GM18508 (cell line): ENCODE data around the gene TIMM17A.
"Not testable (repeated sequence)": the region's sequence is repeated elsewhere in the genome, so short reads cannot be mapped to it uniquely, and the experiment has no call there.

Experiments
- ATAC-seq: cut with Tn5 transposase; IDR thresholded peaks from one replicate; pipeline ENCODE4 v1.9.1; 2021; ENCODE audit warnings: moderate number of reproducible peaks; ENCODE audit not compliant: insufficient read depth, unreplicated experiment

The TIMM17A gene

DNA sequence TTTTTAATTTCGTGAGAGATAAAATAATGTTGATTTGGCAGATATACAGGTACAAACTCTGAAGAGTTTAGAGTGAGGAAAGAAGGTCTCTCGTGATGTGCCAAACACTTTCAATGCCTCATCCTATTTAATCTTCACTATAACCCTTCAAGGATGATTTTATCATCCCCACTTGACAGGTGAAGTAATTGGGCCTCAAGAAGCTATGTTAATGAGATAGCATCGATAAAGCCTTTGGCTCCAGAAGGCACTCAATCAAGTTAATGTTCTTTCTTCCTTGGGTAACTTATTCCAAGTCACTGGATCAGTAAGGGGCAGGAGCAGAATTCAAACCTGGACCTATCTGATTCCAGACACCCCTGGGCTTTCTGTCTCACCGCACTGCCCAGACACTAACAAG, 16.2 kb upstream of the TIMM17A start:
- ATAC-seq = no peak

DNA sequence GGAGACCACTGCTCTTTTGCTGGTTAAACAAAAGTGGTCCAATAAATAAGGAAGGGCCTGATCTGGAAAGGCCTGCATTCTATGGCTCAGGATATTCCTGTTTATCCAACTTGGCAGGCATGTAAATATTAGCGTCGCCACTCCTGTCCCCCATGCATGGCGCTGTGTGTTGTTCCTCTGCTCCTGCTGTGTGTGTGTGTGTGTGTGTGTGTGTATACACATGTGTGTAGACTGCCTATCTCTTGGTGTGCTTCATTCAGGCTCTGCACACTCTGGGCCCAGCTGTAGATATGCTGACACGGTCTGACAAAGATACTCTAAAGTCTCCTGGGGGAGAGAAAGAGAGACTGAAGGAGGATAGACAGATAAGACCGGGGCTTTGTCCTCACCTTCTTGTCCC, 15.7 kb upstream of the TIMM17A start:
- ATAC-seq = no peak

DNA sequence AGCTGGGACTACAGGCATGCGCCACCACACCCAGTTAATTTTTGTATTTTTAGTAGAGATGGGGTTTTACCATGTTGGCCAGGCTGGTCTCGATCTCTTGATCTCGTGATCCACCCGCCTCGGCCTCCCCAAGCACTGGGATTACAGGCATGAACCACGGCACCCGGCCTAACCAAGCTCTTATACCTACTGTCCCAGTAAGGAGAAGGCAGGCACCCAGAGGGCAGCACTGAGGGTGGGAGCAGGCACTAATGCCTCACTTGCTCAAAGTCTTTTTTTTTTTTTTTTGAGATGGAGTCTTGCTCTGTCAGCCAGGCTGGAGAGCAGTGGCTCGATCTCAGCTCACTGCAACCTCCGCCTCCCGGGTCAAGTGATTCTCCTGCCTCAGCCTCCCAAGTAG, 15.0 kb upstream of the TIMM17A start:
- not testable (repeated sequence) for ATAC-seq

DNA sequence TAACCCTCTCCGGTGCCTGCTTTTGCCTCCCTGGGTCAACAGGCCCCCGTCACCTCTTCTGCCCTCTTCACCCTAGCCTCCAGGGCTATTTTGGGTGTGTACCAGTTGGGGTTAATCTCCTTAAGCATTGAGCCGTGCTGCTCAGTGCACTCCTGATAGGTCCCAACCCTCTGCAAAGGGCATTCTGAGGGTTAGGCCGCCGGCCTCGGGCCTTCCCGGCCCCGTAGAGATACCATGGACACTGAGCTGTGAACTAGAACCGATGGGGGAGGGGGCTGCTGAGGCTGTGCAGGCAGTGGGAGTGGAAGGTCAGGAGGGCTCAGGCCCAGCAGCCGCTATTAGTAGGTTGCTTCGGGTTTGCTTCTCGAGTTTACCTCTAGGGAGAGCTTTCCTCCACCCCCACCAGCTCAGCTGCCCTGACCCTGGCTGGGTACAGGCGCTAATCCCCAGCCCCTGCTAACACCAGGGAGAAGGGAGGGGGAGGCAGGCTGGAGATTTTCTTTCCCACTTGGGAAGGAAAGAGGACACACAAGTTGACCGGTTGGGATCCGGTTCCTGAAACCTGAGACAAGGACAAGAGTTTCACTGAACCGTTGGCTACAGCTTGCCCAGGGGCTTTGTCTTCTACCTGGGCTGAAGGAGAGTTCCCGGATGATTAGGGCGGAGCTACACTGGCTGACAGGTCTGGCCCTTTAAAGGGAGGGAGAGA, 13.7 kb upstream of the TIMM17A start:
- ATAC-seq = no peak

DNA sequence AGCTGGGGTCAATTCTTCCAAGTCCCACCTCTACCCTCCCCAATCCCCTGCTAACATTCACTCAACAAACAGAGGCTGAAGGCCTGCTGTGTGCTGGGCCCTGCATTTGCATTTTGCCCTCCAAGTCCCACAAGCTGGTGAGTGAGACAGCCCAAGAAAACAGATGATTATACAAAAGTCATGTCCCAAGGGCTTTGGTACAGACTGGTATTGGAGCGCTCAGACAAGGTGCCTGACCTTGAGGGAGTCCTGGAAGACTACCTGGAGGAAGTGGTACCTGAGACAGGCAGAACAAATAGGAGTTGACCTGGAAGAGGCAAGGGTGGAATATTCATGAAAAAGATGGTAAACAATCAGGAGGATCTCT, 13.2 kb upstream of the TIMM17A start:
- ATAC-seq = no peak

DNA sequence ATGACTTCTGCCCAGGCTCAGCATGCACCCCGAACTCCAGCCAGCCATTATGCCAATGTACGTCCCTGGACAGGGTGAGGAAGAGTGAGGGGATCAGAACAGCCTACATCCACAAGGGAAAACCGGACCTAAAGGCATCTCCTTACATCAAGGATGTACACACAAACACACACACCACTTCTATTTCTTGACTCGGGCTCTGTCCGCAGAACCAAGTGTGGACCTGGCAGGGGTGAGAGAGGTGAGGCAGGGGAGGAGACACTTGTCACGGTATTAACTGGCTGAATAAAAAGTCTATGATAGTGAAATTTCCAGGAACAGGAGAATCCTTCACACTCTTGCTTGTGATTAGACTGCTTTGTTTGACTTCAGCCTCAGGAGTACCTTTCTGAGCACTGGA, 11.3 kb upstream of the TIMM17A start:
- ATAC-seq = no peak

DNA sequence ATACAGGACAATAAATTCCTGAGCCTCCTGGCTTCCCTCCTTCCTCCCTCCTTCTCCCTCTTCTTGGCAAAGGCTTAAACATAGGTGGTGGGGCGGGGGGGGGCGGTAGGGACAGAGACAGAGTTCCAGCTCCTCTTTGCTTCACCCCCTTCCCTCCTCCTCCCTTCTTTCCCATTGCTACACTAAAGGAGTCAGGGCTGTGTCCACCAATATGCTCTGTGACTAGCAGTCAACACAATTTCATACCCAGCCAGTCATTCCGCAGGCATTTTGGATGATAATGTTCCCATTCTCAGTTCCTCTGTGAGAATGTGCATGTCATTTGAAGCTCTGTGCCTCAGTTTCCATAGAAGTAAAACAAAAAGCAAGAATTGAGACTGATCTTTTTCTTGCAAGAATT, 10.7 kb upstream of the TIMM17A start:
- ATAC-seq = no peak

DNA sequence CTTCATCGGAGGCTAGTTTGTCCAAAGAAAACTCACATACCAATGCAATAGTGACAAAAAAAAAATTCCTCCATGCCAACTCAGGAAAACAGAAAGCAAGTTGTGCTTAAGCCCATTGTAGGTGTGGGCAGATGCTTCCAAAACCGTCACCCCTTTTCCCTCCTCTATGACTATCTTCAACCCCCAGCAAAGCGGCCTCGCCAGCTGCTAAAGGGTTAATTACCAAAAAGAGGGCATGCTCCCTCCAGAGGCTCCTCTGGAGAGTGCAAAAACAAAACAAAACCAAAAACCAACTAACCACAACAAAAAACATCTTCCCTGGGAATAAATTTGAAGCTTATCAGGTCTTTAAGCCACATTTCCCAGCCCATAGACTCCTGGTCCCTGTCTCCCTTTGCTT, 10.1 kb upstream of the TIMM17A start:
- no peak for ATAC-seq

DNA sequence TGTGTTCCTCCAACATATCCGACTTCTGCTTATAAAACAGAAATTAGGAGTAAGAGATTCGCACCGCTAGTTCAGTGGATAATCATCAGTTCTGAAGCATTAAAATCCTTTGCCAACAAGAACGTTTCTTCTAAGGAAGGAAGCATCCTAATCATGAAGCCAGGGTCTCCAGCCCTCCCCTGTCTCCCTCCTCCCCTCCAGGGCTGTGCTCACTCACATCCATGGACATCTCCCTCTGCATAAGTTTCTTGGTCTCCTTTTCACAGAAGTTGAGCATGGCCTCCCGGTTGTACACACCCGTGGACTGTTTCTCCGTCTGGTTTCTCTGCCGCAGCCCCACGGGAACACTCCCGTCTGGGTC, 9.5 kb upstream of the TIMM17A start:
- ATAC-seq = no peak

DNA sequence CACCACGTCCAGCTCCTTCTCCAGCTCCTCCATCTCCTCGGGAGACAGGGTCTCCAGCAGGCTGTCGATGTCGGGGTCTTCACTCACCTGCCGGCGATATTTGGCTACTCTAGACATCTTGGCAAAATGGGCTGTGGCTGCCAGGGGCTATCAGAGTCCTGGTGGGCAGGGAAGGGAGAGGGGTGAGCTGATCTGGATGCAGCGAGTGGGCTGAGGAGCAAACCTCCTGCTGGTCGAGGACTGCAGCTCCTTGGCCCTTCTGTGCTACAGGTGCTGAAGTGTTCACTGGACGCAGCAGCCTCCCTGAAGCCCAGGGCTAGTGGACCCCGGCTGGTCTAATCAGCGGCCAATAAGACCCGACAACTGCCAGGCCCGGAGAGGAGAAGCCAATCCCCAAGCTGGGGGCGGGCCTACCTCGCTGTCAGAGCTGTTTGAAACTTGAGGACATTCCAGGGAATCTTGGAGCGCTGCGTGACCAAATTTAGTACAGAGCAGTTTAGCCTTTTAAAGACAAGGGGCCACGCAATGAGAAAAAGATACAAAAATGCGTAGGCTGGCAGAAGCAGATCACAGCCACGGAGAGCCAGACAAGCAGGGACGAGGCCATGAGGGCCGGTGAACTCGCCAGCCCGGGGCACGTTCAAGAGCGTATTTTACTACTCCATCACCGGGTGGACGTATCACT, 8.9 kb upstream of the TIMM17A start, which contains the start of gene LMOD1:
Gene LMOD1, minus strand, starts transcription at position 325 of the 685 bp plus-strand sequence. Its CDS starts 208 bp downstream, at position 117.
- no peak for ATAC-seq

DNA sequence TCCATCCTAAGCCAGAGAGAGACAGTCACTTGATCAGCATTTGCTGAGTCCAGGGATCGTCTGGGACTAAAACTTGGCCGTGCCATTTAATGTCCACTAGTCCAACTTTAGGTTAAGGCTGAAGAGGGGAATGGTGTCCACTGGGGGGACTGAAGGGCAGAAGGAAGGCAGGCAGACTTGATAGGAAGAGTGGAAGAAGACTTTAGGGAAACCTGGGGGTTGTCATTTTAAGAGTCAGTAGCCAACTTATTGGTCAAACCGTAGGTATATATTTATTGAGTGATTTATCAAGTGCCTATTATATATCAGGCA, 7.7 kb upstream of the TIMM17A start:
- no peak for ATAC-seq

DNA sequence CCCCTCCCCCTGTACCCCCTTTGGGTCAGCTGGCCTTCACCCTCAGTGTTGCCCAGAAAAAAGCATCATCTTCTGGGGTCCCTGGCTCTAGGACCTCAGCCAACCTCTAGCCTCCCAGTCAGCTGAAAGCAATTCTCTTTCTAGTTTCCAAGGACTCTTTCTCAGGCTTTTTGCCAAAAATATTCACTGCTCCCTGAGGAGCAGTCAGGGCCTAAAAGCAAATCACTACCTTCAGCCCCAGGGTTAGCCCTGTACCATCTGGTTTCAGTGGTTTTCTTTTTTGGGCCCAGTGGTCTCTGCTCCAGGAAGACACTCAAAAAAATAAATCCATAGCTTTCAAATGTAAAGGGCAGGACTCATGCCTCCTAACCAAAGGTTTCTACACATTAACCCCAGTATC, 5.8 kb upstream of the TIMM17A start:
- ATAC-seq = no peak

DNA sequence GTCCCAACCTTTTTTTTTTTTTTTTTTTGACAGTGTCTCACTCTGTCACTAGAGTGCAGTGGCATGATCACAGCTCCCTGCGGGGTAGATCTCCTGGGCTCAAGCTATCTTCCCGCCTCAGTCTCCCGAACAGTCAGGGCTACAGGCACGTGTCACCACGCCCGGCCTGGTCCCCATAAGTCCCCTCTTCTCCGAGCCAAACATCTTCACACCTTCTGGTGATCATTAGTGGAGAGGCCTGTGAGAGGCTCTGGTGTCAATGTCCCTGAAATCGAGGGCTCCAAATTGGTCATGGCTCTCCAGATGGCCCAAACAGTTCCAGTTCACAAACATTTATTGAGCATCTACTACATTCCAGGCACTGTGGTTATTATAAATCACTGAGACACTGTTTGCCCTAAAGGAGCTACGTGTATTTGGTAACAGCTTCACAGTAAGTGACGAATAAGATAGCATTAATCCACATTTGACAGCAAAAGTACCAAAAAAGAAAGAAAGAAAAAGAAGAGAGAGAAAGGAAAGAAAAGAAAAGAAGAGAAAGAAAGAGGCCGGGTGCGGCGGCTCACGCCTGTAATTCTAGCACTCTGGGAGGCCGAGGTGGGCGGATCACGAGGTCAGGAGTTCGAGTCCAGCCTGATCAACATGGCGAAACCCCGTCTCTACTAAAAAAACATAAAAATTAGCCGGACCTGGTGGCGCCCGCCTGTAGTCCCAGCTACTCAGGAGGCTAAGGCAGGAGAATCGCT, 867 bp upstream of the TIMM17A start:
- no peak for ATAC-seq

DNA sequence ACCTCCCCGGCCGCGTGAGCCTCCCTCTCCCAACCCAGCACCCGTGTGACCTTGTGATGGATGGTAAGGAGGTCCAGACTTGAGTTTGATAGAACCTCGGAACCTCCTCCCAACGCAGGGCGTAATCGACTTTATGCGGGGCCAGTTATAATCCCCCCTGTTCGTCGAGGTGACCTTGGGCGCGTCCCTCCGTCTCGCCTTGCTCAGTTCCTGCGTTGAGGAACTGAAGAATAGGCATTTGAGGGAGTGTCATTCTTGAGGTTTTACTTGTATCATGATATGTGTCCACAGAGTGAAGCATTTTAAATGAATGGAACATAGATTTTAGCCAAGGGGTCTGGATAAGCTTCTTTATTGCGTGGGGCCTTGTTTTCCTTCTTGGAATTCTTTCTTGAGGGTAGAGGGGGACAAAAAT, 433 bp downstream of the TIMM17A start:
- ATAC-seq = no peak

DNA sequence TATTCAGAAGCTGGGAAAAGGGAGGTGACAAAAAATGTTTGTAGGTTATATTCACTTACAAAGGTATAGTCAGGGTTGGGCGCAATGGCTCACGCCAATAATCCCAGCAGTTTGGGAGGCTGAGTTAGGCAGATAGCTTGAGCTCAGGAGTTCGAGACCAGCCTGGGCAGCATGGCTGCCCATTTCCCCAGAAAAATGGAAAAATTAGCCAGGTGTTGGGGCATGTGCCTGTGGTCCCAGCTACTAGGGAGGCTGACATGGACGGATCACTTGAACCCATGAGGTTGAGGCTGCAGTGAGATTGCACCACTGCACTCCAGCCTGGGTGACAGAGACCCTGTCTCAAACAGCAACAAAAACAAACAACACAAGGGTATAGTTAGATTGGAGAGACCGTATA, 3.0 kb downstream of the TIMM17A start:
- no peak for ATAC-seq

DNA sequence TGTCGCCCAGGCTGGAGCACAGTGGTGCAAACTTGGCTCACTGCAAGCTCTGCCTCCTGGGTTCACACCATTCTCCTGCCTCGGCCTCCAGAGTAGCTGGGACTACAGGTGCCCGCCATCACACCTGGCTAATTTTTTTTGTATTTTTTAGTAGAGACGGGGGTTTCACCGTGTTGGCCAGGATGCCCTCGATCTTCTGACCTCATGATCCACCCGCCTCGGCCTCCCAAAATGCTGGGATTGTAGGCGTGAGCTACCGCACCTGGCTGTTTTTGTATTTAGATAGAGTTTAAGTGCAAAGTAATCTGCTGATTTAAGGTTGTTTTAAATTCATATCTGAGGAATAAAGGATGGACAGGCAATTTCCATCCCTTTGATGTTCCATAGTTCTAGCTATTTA, 7.1 kb downstream of the TIMM17A start:
- ATAC-seq = not testable (repeated sequence)

DNA sequence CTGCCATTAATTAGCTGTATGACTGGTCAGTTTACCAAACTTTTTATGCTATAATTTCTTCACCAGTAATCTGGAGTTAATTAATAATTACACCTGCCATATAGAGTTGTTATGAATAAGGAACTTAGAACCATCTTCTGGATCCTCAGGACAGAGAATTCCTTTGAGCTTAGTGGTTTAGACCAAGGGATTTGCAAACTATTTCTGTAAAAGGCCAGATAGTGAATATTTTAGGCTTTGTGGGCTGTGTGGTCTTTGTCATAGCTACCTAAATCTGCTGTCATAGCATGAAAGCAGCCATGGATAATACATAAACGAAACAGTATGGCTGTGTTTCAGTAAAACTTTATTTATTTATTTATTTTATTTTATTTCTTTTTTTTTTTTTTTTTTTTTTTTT, 9.0 kb downstream of the TIMM17A start:
- no peak for ATAC-seq

DNA sequence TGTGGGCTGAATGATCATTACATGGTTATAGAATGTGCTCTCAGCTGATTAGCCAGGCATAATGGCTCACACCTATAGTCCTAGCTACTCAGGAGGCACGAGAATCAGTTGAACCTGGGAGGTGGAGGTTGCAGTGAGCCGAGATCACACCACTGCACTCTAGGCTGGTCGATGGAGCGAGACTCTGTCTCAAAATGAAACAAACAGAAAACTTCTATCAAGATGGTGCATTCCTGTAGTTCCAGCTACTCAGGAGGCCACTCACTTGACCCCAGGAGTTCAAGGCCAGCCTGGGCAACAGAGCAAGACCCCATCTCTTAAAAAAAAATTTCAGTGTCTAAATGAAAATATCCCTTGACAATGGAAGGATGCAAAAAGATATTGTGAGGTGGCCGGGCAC, 10.9 kb downstream of the TIMM17A start:
- ATAC-seq = no peak

DNA sequence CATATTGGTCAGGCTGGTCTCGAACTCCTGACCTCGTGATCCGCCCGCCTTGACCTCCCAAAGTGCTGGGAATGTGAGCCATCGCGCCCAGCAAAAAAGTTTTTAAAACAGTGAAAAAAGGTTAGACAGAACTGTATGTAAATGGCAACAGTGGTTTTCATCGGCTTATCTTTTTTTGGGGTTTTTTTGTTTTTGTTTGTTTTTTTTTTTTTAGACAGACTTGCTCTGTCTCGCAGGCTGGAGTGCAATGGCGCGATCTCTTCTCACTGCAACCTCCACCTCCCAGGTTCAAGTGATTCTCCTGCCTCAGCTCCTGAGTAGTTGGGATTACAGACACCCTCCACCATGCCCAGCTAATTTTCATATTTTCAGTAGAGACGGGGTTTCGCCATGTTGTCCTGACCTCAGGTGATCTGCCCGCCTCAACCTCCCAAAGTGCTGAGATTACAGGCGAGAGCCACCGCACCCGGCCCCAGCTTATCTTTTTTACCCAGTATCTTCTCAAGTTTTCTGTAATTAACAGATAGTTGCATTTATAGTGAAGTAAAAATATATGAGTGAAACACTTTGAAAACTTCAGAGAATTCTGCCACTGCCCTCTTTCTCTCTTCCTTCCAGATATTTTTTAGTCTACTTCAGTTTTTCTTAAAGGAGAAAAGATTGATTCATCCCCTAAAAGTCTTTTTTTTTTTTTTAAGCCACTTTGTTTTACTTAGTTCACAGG, 13.1 kb downstream of the TIMM17A start:
- no peak for ATAC-seq

DNA sequence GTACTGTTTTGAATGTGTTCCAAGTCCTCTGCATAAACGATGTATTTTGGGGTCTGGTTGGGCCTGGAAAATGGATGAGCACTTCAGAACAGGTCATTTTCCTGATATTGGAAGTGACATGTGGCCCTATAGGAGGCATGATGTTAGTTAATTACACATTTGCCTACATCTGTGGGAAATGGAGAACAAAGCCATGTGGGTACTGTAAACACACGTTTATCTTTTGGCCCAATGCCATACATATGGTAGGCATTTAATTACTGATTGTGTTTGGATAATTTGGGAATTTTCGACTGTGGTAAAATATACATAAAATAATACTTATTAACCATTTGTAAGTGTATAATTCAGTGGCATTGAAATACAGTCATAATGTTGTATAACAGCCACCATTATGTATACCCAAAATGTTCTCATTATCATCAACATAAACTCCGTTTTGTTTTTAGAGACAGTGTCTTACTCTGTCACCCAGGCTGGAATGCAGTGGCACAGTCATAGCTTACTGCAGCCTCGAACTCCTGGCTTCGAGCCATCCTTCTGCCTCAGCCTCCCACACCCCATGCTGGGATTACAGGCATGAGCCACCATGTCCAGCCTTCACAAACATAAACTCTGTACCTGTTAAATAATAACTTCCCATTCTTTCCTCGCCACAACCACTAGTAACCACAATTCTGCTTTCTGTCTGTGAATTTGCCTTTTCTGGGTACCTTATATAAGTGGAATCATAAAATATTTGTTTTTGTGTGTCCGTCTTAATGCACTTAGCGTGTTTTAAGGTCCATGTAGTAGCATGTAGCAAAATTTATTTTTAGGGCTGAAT, 15.2 kb downstream of the TIMM17A start:
- ATAC-seq = no peak
